NCI-H2196 (cell line): ENCODE measurements around the gene ATP8A1.
"Not testable (repeated sequence)": the region's sequence is repeated elsewhere in the genome, so short reads cannot be mapped to it uniquely, and the experiment has no call there.

Experiments used
- DNase-seq: peaks from one replicate; lab custom pipeline; 2025; ENCODE audit not compliant: unreplicated experiment; lab: John Stamatoyannopoulos, UW

The ATP8A1 gene

GRCh38 chr4:42372303-42372702 is 284.6 kb downstream of the ATP8A1 start:
- not testable (repeated sequence) for DNase-seq

- no peak for DNase-seq
These were observed 285.3 kb downstream of the ATP8A1 start for GRCh38 chr4:42371305-42372252.

GRCh38 chr4:42369489-42369888 is 287.4 kb downstream of the ATP8A1 start:
- DNase-seq: no peak

DNA sequence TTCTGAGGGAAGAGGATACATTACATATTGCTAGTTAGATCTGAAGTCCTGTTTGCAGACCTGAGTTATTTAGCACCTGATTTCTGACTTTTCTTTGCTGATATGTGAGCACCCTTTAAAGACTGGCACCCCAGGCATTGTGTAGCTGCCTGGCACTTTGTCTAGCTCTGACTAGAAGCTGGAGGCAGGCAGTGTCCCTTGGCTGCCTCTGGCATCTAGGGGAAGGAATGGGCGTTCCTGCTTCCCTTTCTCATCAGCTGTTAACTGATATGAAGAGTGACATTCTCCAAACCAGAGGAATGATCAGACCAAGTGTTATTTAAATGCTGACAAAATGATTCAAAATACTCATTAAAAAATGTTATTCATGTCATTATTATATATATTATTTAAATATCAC is 289.9 kb downstream of the ATP8A1 start:
- DNase-seq: no peak

DNA sequence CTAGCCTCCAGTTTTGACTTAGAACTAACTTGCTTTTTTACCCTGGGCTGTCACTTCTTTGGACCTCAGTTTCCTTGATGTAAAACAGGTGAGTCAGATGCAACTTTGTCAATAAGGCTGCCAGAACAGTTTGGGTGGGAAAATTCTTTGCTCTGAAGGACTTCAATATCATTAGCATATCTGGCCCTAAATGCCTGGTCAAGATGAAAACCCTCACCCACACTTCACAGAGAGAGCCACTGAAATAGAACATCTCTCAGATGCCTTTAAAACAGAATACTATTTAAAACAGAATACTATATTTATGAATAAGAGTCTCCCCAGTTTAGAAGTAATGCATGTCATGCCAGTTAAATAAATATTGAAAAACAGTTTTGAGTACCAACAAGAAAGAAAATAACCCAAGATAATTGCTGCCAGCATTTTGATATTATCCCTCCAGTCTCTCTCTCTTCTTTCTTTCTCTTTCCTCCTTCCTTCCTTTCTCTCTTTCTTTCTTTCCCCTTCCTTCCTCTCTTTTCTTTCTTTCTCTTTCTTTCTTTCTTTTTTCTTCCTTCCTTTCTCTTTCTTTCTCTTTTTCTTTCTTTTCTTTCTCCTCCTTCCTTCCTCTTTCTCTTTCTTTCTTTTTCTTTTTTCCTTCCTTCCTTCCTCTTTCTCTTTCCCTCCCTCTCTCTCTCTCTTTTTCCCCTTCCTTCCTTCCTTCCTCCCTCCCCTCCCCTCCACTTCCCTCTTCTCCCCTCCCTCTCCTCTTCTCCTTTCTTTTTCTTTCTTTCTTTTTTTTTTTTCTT is 292.4 kb downstream of the ATP8A1 start:
- DNase-seq: no peak

GRCh38 chr4:42363614-42364013 is 293.3 kb downstream of the ATP8A1 start:
- no peak for DNase-seq

DNA sequence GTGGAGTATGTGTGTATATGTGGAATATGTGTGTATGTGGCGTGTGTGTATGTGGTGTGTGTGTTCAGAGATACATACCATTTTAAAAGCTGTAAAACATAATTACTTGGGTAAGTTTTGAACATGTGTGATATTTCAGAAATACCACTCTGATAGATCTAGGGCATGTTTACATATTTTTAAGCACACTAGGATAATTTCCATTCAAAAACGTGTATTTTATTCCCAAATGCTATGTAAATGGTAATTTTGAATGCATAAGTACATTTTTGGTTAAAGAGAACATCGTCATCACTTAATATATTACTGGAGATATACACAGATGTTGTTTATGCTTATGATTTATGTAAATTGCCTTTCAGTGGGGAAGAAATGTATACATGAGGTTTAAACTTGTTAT is 294.3 kb downstream of the ATP8A1 start:
- DNase-seq: no peak

GRCh38 chr4:42361456-42361855 is 295.4 kb downstream of the ATP8A1 start:
- no peak for DNase-seq

DNA sequence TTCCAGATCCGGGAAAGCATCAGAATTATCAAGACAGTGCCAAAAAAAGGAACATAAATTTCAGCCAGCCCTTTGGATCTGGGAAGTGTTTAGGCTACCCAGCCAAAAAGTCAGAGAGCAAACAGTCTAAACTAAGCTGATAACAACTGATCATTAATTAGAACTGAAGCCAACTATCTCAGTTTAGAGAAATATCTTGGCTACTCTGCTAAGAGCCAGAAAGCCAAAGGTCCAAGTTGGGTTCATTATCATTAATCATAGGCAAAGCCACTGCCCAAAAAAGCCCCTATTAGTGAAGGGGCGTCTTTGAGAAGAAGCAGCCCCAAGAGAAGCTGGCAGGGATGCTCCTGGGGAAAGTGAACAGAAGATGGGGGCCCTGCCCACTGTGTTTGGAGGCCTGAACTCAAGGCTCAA is 296.6 kb downstream of the ATP8A1 start:
- no peak for DNase-seq

GRCh38 chr4:42359711-42360110 is 297.2 kb downstream of the ATP8A1 start:
- DNase-seq: no peak
